Activated T-cell treated with anti-CD3 and anti-CD28 coated beads for 24 hours (primary cell): Measurements from ENCODE around the gene SMOC2.

Experiments
- DNase-seq: peaks from one replicate; pipeline ENCODE4 v3.0.0-alpha.2; 2020; ENCODE audit warnings: low read depth

Gene SMOC2

GRCh38 chr6:168448243-168448855, 7.4 kb downstream of the SMOC2 start:
- no peak for DNase-seq

- no peak for DNase-seq
Observed at GRCh38 chr6:168450917-168451316, 9.9 kb downstream of the SMOC2 start.

- no peak for DNase-seq
Observed at GRCh38 chr6:168451805-168452517, 11.0 kb downstream of the SMOC2 start.

- DNase-seq, result no peak
Observed at GRCh38 chr6:168452685-168453377, 11.8 kb downstream of the SMOC2 start.

- no peak for DNase-seq
Observed at GRCh38 chr6:168455847-168456530, 15.0 kb downstream of the SMOC2 start.

GRCh38 chr6:168456907-168457652, 16.1 kb downstream of the SMOC2 start:
- no peak for DNase-seq

- no peak for DNase-seq
Observed at GRCh38 chr6:168457653-168457934, 16.6 kb downstream of the SMOC2 start.

- DNase-seq, result no peak
Observed at GRCh38 chr6:168458101-168458500, 17.1 kb downstream of the SMOC2 start.

GRCh38 chr6:168459572-168459971, 18.6 kb downstream of the SMOC2 start:
- no peak for DNase-seq

GRCh38 chr6:168462289-168462853, 21.4 kb downstream of the SMOC2 start:
- no peak for DNase-seq

- no peak for DNase-seq
Observed at GRCh38 chr6:168464546-168464945, 23.6 kb downstream of the SMOC2 start.

- DNase-seq, result no peak
Observed at GRCh38 chr6:168468045-168468444, 27.1 kb downstream of the SMOC2 start.

- DNase-seq, result no peak
Observed at GRCh38 chr6:168469521-168469920, 28.5 kb downstream of the SMOC2 start.

- DNase-seq, result no peak
Observed at GRCh38 chr6:168469926-168470325, 28.9 kb downstream of the SMOC2 start.

GRCh38 chr6:168472363-168472762, 31.4 kb downstream of the SMOC2 start:
- no peak for DNase-seq

- DNase-seq, result no peak
Observed at GRCh38 chr6:168473197-168473596, 32.2 kb downstream of the SMOC2 start.

GRCh38 chr6:168475188-168476013, 34.4 kb downstream of the SMOC2 start:
- no peak for DNase-seq

- DNase-seq, result no peak
Observed at GRCh38 chr6:168479421-168479820, 38.4 kb downstream of the SMOC2 start.

GRCh38 chr6:168480481-168480880, 39.5 kb downstream of the SMOC2 start:
- no peak for DNase-seq

- DNase-seq, result no peak
Observed at GRCh38 chr6:168485818-168486217, 44.8 kb downstream of the SMOC2 start.

GRCh38 chr6:168490757-168491156, 49.8 kb downstream of the SMOC2 start:
- DNase-seq, result no peak
